ENCODE measurements around the gene PFKFB3.

- TF ChIP-seq CTCF (conservative IDR thresholded peaks at IDR 0.05; ENCODE audit: low read depth, low read length) (no peak), POLR2A (IDR thresholded peaks at IDR 0.05; ENCODE audit: low read depth, low read length) (no peak), RFX5 (IDR thresholded peaks at IDR 0.05; ENCODE audit: low read depth, low read length) (no peak), USF2 (IDR thresholded peaks at IDR 0.05; ENCODE audit: low read depth, low read length) (no peak), CEBPB (IDR thresholded peaks at IDR 0.05; ENCODE audit: low read depth, low read length) (no peak), NFE2L2 (IDR thresholded peaks at IDR 0.05; ENCODE audit: low read depth, low read length) (no peak), MAZ (IDR thresholded peaks at IDR 0.05; ENCODE audit: borderline replicate concordance, low read depth, low read length) (no peak), MXI1 (IDR thresholded peaks at IDR 0.05; ENCODE audit: borderline replicate concordance, low read depth, low read length) (no peak), BHLHE40 (IDR thresholded peaks at IDR 0.05; ENCODE audit: low read depth, low read length) (no peak), SMC3 (IDR thresholded peaks at IDR 0.05; ENCODE audit: low read depth, low read length) (no peak), RAD21 (IDR thresholded peaks at IDR 0.05; ENCODE audit: low read length) (no peak), RCOR1 (IDR thresholded peaks at IDR 0.05; ENCODE audit: insufficient replicate concordance, low read length) (no peak), ELK1 (IDR thresholded peaks at IDR 0.05; ENCODE audit: borderline replicate concordance, low read depth, low read length) (no peak), FOS (IDR thresholded peaks at IDR 0.05; ENCODE audit: low read depth, low read length) (no peak)
Measured at GRCh38 chr10:6267941-6268340, 65.2 kb downstream of the PFKFB3 start.
